Stimulated activated CD4-positive, alpha-beta T cell treated with anti-CD3 and anti-CD28 coated beads, Interleukin-4, amount 100 ng/mL, for 24 hours (primary cell): ENCODE results near the gene PRKCB.
"Not testable (repeated sequence)": the region's sequence is repeated elsewhere in the genome, so short reads cannot be mapped to it uniquely, and the experiment has no call there.

ENCODE experiments used
- DNase-seq: peaks from one replicate; pipeline ENCODE4 v3.0.0-alpha.2; 2020

PRKCB gene

GRCh38 chr16:24053099-24053946 lies 217.5 kb downstream of the PRKCB start:
- DNase-seq: no peak

- no peak for DNase-seq
These were observed 219.1 kb downstream of the PRKCB start for GRCh38 chr16:24054741-24055491.

- no peak for DNase-seq
These were observed 226.6 kb downstream of the PRKCB start for GRCh38 chr16:24062270-24062817.

- no peak for DNase-seq
These were observed 233.3 kb downstream of the PRKCB start for GRCh38 chr16:24069036-24069590.

GRCh38 chr16:24070851-24071250 lies 235.1 kb downstream of the PRKCB start:
- peak; percentile 22 for DNase-seq

- no peak for DNase-seq
These were observed 236.0 kb downstream of the PRKCB start for GRCh38 chr16:24071666-24072360.

GRCh38 chr16:24073321-24073720 lies 237.5 kb downstream of the PRKCB start:
- no peak for DNase-seq

- DNase-seq: no peak
These were observed 238.8 kb downstream of the PRKCB start for GRCh38 chr16:24074574-24074973.

- DNase-seq: no peak
These were observed 239.5 kb downstream of the PRKCB start for GRCh38 chr16:24075302-24075701.

GRCh38 chr16:24075931-24076716 lies 240.3 kb downstream of the PRKCB start:
- peak; percentile 21 for DNase-seq

GRCh38 chr16:24077292-24077691 lies 241.5 kb downstream of the PRKCB start:
- DNase-seq: no peak

GRCh38 chr16:24077966-24078365 lies 242.2 kb downstream of the PRKCB start:
- no peak for DNase-seq

GRCh38 chr16:24085666-24086065 lies 249.9 kb downstream of the PRKCB start:
- no peak for DNase-seq

- DNase-seq: no peak
These were observed 252.2 kb downstream of the PRKCB start for GRCh38 chr16:24087891-24088410.

- DNase-seq: no peak
These were observed 253.0 kb downstream of the PRKCB start for GRCh38 chr16:24088767-24089166.

- no peak for DNase-seq
These were observed 255.3 kb downstream of the PRKCB start for GRCh38 chr16:24091125-24091524.

- DNase-seq: no peak
These were observed 257.3 kb downstream of the PRKCB start for GRCh38 chr16:24093049-24093448.

- DNase-seq: no peak
These were observed 258.9 kb downstream of the PRKCB start for GRCh38 chr16:24094660-24095059.

- DNase-seq: no peak
These were observed 263.1 kb downstream of the PRKCB start for GRCh38 chr16:24098896-24099295.

- no peak for DNase-seq
These were observed 265.6 kb downstream of the PRKCB start for GRCh38 chr16:24101431-24101830.

GRCh38 chr16:24102209-24102660 lies 266.5 kb downstream of the PRKCB start:
- no peak for DNase-seq

GRCh38 chr16:24105471-24105870 lies 269.7 kb downstream of the PRKCB start:
- not testable (repeated sequence) for DNase-seq
